OCI-LY1 (cell line): Measurements from ENCODE around the gene OPTC.
"Not testable (repeated sequence)": the region's sequence is repeated elsewhere in the genome, so short reads cannot be mapped to it uniquely, and the experiment has no call there.

Experiments
- EZH2 ChIP-seq: fragments of 200-600 bp; sonication (generic), shearing (Covaris generic); IDR thresholded peaks from 2 replicates; pipeline ENCODE4 v1.8.0; 2017; ENCODE audit warnings: borderline replicate concordance, mixed run types, mild to moderate bottlenecking, antibody characterized with exemption, low read length, moderate library complexity, mixed read lengths
- TF ChIP-seq, protein P1 (sequence below): fragments of 200-600 bp; sonication (generic), shearing (Covaris generic); IDR thresholded peaks from 2 replicates; pipeline ENCODE4 v1.5.1; 2017; ENCODE audit warnings: mild to moderate bottlenecking, antibody characterized with exemption, low read length, moderate library complexity, mixed read lengths

DNA sequence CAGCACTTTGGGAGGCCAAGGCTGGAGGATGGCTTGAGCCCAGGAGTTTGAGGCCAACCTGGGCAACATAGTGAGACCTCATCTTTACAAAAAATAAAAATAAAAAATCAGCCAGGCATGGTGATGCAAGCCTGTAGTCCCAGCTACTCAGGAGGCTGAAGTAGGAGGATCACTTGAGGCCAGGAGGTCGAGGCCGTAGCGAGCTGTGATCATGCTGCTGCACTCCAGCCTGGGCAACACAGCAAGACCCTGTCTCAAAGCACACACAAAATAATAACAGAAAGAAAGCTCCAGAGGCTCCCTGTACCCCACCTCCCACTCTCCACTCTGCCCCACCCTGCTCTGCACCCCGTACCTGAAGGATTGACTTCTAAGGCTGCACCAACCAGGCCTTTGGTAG lies 24.2 kb downstream of the OPTC start:
- not testable (repeated sequence) for TF ChIP-seq EZH2
- TF ChIP-seq, protein P1, sequence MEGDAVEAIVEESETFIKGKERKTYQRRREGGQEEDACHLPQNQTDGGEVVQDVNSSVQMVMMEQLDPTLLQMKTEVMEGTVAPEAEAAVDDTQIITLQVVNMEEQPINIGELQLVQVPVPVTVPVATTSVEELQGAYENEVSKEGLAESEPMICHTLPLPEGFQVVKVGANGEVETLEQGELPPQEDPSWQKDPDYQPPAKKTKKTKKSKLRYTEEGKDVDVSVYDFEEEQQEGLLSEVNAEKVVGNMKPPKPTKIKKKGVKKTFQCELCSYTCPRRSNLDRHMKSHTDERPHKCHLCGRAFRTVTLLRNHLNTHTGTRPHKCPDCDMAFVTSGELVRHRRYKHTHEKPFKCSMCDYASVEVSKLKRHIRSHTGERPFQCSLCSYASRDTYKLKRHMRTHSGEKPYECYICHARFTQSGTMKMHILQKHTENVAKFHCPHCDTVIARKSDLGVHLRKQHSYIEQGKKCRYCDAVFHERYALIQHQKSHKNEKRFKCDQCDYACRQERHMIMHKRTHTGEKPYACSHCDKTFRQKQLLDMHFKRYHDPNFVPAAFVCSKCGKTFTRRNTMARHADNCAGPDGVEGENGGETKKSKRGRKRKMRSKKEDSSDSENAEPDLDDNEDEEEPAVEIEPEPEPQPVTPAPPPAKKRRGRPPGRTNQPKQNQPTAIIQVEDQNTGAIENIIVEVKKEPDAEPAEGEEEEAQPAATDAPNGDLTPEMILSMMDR = not testable (repeated sequence)
